Measurements from ENCODE around the gene FARSA.

DNA sequence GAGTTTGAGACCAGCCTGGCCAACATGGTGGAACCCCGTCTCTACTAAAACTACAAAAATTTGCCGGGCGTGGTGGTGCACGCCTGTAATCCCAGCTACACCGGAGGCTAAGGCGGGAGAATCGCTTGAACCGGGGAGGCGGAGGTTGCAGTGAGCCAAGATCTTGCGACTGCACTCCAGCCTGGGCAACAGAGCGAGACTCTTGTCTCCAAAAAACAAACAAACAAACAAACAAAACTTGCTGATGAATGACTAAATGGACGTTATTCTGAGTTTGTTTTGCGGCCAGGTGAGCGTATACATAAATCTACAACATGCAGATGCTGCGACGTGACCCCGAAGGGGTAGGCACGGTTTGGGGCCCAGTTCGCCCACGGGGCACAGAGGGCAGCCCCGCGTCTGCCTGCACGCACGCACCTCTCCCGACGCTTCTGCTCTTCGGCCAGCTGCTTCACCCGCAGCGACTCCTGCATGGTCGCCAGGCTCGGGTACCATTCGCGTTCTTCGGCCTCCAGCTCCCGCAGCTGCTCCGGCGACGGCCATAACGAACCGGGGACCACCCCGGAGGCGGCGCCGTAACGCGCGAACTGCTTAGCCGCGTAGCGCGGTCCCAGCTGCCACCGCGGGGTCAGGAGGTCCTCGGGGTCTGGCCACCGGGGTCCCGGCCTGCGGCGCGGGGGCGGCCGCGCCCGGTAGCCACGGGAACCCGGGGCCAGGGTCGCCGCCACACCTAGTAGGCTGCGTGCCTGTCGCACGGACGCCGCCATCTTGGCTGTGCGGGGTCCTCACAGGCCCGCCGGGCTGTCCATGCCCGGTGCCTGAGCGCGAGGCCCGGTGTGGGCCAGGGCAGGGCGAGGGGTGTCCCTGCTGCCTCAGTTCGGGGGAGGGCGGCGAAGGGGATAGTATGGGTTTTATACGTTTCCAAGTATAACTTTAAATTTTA is 23.2 kb upstream of the FARSA start, which contains the start of gene GADD45GIP1:
- TF ChIP-seq, protein P1, sequence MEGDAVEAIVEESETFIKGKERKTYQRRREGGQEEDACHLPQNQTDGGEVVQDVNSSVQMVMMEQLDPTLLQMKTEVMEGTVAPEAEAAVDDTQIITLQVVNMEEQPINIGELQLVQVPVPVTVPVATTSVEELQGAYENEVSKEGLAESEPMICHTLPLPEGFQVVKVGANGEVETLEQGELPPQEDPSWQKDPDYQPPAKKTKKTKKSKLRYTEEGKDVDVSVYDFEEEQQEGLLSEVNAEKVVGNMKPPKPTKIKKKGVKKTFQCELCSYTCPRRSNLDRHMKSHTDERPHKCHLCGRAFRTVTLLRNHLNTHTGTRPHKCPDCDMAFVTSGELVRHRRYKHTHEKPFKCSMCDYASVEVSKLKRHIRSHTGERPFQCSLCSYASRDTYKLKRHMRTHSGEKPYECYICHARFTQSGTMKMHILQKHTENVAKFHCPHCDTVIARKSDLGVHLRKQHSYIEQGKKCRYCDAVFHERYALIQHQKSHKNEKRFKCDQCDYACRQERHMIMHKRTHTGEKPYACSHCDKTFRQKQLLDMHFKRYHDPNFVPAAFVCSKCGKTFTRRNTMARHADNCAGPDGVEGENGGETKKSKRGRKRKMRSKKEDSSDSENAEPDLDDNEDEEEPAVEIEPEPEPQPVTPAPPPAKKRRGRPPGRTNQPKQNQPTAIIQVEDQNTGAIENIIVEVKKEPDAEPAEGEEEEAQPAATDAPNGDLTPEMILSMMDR (IDR thresholded peaks at IDR 0.05): no peak
- peak; percentile 50 for TF ChIP-seq POLR2A (IDR thresholded peaks at IDR 0.05)
- TF ChIP-seq POLR2AphosphoS5 (IDR thresholded peaks at IDR 0.05): peak; percentile 75 to 82 (median 80)
